ENCODE measurements around the gene SMIM7.
"Not testable (repeated sequence)": the region's sequence is repeated elsewhere in the genome, so short reads cannot be mapped to it uniquely, and the experiment has no call there.

Gene SMIM7

DNA sequence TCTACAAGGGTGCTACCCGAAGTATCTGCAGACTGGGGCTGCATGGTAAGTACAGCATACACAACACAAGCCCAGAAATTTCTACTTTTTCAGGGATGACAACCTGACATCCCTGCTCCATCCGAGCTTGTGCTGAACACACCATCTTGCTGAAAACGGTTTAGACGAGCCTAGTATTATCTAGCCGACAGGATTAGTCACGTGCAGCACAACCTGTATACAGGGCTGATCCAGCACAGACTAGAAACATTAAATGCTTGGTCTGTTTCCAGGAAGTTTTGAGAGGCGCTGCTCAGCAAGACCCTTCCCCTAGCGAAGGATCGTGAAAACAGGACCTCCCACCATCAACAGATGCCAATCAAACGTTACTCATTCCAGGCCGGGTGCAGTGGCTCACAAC is 4.2 kb downstream of the SMIM7 start:
- no peak for DNase-seq (ENCODE audit: low read depth in 4 of 4, low spot score in 1 of 4)

DNA sequence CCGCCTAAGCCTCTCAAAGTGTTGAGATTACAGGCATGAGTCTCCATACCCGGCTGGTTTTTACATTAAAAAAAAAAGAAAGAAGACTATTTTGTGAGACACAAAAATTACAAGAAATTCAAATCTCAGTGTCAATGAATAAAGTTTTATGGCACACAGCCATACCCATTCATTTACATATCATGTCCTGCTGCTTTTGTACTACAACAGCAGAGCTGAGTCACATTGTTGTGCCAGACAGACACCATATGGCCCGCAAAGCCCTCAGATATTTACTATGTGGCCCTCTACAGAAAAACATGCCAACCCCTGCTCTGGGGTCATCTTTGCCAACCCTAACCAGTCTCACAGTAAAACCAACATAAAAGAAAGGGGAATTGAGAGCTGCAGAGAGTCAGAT is 5.3 kb downstream of the SMIM7 start:
- no peak for DNase-seq (ENCODE audit: low read depth in 4 of 4, low spot score in 1 of 4)

DNA sequence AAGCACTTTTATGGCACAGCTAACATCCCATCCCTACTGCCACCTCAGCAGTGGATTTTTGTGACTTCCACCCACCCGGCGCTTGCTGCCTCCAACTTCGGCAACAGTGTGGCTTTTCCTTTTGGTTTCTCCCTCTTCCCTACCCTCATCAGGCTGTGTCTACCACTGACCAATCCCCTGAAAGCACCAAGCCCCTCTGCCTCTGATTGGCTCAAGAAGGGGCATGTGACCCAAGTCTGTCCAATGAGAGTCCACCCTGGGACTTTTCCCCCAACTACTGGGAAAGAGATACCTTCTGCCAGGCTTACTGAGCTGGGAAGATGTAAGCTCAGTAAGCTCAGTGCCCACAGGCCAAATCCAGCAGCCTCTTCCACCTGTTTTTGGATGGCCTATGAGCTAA is 5.8 kb downstream of the SMIM7 start:
- DNase-seq (ENCODE audit: low read depth in 4 of 4, low spot score in 1 of 4) = no peak

DNA sequence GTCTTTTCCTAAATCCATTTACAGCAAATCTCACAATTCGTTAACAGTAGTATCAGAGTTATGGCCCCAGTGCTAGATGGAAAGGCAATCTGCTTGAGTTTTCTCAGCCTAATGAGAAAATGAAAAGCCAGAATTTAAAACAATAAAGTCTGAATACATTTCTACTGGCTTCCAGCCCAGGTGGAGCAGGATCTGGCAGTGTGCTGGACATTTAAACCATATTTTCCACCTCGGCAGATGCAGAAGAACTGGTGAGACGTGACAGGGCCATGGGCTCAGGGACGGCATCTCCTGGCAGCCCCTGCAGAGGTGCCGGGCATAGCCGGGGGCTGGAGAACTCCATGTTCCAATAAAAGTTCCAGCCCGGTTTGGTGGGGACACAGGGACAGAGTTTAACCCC is 7.1 kb downstream of the SMIM7 start:
- DNase-seq (ENCODE audit: low read depth in 4 of 4, low spot score in 1 of 4) = no peak

DNA sequence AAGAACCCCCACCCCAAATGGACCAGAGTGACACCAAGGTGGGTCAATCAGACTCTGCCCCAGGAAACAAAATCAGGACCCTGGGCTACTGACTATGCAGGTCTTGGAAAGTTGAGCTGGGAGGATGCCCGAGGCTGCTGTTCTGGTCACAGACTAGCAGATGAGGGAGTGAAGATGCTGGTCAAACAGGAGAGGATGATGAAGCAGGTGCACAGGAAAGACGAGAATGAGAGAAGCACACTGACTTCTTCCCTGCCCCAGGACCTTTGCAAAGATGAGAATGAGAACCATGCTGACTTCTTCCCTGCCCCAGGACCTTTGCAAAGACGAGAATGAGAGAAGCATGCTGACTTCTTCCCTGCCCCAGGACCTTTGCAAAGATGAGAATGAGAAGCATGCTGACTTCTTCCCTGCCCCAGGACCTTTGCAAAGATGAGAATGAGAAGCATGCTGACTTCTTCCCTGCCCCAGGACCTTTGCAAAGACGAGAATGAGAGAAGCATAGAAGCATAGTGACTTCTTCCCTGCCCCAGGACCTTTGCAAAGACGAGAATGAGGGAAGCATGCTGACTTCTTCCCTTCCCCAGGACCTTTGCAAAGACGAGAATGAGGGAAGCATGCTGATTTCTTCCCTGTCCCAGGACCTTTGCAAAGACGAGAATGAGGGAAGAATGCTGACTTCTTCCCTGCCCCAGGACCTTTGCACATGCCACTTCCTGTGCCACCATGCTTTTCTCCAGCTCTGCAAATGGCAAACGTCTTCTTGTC is 8.3 kb downstream of the SMIM7 start:
- DNase-seq (ENCODE audit: low read depth in 4 of 4, low spot score in 1 of 4) = not testable (repeated sequence)

DNA sequence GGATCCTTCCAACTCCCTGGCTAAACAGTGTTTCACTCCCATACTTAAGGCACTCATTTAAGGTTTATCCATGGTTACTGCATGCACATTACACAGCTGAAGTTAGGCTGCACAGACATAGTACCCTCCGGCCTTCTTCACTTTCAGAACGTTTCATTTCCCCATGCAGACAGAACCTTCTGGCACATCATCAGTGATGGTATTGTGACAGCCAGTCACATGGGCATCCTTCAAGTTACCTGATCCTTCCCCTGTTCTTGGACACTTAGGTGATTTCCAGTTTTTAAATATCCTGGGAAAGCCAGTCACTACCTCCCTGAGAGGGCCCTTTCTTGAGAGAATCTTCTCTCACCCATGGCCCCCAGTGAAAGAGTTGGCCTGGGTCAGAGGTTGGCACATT is 9.1 kb downstream of the SMIM7 start:
- no peak for DNase-seq (ENCODE audit: low read depth in 4 of 4, low spot score in 1 of 4)

DNA sequence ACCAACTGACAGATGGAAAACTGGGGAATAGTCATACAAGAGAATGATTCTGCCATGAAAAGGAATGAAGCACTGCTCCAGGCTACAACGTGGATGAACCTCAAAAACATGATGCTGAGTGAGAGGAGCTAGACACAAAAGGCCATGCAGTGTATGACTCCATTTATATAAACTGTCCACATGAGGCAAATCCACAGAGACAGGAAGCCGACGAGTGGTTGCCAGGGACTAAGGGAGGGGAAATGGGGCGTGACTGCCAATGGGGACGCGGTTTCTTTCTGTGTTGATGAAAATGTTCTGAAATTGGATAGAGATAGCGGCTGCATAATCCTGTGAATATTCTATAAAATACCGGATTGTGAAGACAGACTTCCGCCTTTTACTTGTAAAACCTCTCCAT is 10.2 kb downstream of the SMIM7 start:
- no peak for DNase-seq (ENCODE audit: low read depth in 4 of 4, low spot score in 1 of 4)

DNA sequence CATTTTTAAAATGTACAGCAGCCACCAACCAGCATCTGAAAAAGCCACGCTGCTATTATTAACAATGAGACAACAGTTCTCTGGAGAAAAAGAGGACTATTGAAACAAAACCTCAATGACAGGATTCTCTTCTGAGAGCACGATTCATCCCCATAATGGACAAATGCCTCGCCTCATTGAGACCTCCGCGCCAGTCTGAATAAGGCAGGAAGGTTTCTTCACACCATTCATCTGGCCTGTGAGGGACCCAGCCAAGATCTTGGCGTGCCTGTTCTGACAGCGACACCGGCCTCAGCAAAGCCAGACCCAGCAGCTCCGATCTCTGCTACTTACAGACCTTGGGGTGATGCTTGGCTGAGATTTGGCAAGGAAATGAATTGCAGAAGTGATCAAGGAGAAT is 14.8 kb downstream of the SMIM7 start:
- no peak for DNase-seq (ENCODE audit: low read depth in 4 of 4, low spot score in 1 of 4)

DNA sequence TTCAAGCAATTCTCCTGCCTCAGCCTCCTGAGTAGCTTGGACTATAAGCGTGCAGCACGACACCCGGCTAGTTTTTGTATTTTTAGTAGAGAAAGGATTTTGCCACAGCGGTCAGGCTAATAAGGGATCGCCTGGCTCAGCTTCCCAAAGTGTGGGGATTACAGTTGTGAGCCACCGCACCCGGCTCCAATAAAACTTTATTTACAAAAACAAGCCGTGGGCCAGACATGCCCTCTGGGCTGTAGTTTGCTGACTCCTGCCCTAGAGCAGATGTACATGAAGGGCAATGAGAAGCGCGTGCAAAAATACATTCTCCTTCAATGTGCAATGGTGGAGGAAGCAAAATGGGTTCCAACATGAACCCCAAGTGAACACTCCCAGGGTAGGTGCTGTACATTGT is 18.2 kb downstream of the SMIM7 start:
- no peak for DNase-seq (ENCODE audit: low read depth in 4 of 4, low spot score in 1 of 4)

DNA sequence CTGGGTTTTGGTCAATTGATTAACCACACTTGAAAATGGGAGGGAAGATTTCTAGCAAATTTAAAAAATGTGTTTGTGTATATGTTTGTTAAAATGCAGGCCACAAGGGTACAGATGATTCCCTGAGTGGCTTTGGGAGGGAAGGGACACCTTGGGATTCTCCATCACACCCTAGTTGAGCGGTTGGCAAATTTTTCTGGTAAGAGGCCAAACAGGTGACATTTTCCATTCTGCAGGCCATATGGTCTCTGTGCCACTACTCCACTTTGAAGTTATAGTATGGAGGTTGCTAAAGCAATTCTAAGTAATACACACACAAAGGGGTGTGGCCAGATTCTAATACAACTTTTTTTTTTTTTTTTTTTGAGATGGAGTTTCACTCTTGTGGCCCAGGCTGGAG is 19.0 kb downstream of the SMIM7 start:
- DNase-seq (ENCODE audit: low read depth in 4 of 4, low spot score in 1 of 4) = no peak

DNA sequence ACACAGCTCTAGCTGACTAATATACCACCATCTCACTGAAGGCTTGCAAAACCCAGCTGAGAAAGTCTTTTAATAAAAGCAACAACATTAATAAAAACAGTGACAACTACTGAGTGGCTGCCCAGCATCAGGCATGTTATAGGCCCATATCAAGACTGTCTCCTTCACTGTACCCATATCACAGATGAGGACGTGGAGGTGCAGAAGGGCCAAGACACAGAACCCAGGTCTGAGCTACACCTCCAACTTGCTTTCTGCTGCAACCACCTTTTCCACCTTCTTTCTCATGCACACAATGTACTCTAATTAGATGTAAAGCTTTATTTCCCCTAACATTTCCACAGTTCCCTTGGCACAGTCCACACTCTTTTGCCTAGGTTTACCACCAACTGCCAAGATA is 21.3 kb downstream of the SMIM7 start:
- no peak for DNase-seq (ENCODE audit: low read depth in 4 of 4, low spot score in 1 of 4)

DNA sequence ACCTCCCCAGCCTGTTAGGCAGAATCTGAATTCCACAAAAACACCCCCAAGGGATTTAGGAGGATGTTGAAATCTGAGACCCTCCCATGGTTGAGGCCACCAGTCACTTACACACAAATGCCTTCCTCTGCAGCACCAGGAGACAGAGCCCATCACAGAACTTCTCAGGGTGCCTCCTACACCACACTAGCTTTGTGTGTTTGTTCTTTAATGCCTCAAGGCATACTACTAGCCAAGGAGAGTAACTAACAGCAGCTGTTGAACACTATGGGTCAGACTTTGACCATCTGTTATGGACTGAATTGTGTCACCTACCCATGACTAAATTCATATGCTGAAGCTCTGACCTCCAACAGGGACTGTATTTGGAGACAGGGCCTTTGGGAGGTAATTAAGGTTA is 22.4 kb downstream of the SMIM7 start:
- DNase-seq (ENCODE audit: low read depth in 4 of 4, low spot score in 1 of 4) = no peak

DNA sequence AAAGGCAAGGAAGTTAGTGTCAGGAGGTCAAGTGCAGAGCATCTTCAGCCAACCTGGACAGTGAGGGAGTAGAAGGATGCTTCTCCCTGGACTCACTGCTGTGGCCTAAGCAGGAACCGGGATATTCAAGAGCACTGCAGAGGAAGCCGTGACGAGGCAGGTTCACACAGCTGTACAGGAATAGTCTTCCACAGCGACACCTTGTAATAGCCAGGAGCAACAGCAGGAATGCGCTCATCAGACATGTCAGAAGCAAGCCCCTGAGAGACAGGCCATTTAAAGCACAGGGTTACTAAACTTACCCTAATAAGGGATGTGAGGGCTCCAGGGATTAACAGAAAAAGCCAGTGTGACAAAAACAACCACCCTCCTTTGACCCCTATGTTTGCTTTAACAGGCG is 28.5 kb downstream of the SMIM7 start:
- no peak for DNase-seq (ENCODE audit: low read depth in 4 of 4, low spot score in 1 of 4)

DNA sequence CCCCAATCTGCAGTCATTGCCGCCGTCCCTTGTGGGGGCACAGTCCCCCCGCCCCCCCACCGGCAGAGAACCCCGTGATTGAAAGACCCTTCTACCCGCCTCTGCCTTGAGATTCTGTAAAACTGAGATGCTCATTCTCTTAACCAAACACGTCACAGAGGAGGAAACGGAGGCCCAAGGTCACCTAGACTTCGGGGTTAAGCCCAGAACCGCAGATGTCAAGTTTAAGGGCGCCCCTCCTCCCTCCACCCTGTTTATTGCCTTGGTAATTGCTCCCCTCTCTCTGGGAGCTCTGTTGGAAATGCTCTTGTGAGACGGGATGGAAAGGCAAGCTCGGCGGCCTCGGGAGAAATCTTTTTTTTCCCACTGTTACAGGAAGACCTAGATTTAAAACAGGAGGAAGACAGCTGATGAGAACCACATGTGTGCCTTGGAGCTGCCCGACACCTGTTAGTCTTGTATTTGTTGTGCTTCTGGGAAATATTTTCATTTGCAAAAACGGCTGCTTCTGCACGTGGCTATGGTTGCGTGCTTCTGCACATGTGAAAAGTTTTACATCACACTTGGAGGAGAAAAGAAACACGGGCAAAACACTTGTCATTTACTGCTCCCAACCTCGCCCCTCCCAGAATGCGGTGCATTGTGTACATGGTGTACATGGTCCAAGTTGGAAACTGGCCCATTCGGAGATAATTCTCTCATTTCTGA is 30.8 kb downstream of the SMIM7 start:
- DNase-seq (ENCODE audit: low read depth in 4 of 4, low spot score in 1 of 4) = peak in 1 of 4 experiments; percentile 4

DNA sequence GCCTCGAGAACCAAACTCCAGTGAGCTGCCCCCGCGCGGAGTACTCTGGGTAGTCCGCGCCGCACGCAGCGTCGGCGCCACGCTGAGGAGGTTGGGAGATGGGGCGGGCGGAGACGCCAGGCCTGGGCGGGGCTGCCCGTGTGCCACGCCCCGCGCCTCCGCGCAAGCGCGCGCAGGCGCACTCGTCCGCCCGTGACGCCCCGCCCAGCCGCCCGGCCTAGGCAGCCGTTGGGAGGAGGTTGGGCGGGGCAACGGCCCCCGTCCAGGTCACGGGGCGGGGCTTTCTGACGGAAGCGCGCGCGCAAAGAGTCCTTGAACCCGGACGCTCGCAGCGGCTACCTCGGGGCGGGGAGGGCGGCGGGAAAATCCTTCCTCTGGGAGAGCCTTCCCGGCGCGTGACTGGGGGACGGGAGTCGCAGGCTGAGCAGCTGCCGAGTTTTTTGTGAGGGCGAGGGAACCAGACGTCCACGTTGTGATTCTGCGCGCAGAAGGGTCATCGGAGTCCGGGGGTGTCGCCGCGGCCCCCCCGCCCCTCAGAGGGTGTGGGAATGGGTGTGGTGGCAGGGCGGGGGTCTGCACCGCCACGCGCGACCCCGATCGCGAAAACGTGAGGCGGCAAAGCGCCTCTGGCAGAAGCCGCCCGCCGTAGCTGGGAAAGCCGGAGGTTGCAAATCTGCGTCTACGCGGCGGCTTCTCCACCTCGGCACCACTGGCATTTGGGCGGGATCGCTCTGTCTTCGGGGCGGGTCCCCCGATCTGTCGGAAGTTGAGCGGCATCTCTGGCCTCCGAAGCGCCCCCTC is 31.6 kb downstream of the SMIM7 start, which contains the start of gene MED26:
Gene MED26, minus strand, starts transcription at position 22 of the 801 bp plus-strand sequence. CDS start 261 bp downstream, outside the sequence.
- DNase-seq (ENCODE audit: low read depth in 4 of 4, low spot score in 1 of 4) = peak; percentile 88 to 95 (median 93)

DNA sequence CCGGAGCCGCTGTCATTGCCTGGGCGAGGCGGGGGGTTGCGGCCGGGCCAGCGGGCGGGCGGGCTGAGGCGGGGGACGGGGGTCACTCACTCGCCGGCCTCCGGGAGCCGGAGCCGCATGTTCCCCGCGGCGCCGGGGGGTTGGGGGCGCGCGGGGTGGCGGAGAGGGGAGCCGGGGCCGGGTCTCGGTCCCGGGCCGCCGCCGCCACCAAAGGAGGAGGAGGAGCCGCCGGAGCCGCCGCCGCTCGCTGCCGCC is 32.1 kb downstream of the SMIM7 start:
- no peak for DNase-seq (ENCODE audit: low read depth in 4 of 4, low spot score in 1 of 4)

DNA sequence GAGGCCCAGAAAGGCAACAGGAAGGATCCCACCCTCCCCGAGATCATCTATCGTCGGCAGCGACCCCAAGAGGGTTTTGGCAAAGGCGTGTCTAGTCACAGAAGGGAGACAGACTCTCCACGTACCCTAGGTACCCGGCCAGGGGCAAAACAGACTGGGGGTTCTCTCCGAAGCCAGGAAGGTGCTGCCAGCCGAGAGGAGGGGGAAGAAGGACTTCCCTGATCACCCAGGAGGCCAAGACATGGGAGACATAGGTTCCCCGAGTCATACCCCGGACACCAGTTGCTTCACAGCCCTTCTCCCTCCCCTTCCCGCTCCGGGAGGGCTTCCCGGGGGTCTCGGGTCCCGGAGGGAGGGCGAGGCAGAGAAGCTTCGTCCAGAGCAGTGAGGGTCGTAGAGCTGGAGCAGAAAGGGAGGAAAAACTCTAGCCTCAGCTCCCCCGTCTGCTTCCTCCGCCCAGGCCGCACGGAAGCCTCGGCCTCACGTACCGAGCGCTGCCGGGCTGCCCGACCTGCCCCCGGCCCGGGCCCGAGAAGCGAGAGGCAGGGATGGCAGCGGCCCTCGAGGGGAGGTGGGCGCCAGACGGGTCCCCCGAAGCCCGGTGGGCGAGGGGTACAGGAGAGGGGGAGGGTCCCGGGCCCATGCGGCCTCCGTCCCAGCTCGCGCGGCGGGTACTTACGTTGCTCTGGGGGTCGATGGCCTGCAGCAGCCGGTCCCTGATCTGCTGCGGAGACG is 32.6 kb downstream of the SMIM7 start:
- DNase-seq (ENCODE audit: low read depth in 4 of 4, low spot score in 1 of 4) = peak in 1 of 4 experiments; percentile 6

DNA sequence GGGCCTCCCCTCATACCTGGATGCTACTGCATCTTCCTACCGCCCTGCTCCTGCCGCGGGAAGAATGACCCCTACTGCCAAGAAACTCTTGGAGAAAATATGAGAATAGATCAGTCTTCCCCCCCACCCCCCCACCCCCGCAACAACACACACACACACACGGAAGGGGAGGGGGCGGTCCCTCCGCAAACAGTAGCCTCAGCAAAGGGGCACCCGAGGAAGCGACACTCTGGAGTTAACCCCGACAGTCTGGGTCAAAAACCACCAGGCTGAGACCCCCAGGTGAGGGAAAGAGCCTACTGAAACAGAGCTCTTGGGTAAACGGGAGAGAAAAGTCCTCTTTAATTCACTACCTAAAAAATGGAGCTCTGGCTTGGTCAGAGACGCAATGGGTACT is 33.1 kb downstream of the SMIM7 start:
- peak in 1 of 4 experiments; percentile 13 for DNase-seq (ENCODE audit: low read depth in 4 of 4, low spot score in 1 of 4)

DNA sequence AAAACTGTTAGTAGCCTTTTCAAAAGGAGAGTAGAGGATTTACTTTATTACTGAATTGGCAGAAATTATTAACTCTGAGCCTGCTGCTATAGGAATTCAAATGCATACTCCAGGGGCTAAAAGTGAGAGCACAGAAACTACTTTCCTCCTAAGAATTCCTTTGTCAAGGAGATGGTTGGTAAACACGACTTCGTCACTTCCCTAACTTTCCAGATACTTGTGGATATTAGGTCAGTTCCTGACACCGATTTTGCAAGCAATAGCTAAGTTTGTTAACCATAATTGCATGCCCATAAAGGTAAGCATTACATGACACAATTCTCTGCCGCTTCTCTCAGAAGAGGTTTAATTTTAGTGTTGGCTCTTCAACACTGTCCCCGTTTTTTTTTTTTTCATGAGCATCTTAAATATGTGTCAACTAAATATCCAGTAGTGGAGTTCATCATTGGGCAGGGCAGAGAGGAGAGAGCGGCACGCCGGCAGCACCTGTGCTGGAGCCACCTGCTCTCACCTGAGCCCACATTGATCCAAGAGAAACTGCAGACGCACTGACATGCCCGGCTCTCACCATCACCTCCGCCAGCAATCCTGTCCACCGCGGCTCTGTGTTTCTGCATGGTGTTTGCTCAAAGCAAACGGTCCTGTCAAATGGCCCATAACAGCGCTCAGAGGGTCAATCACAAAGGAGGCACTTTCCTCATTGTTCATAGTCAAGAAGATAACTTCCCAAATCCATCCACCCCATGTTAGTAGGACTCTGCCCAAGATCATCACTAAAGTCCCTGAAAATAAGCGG is 34.6 kb downstream of the SMIM7 start:
- no peak for DNase-seq (ENCODE audit: low read depth in 4 of 4, low spot score in 1 of 4)

DNA sequence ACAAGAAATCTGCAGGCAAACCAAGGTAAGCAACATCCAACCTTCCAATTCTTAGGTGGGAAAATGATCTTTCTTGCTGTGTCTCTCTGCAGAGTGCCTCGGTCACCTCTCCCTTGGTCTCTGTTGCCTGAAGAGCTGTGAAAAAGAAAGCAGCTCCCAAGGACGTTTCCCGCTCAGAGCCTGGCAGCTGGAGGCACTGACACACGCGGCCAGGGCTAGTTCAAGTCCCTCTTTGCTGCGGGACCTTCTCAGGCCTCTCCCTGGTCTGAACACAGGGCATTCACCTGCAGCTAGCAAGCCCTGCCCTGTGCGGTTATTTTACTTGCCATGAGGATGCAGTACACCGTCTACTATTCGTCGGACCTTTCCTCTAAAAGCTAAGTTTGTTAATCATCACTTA is 35.7 kb downstream of the SMIM7 start:
- DNase-seq (ENCODE audit: low read depth in 4 of 4, low spot score in 1 of 4) = no peak

DNA sequence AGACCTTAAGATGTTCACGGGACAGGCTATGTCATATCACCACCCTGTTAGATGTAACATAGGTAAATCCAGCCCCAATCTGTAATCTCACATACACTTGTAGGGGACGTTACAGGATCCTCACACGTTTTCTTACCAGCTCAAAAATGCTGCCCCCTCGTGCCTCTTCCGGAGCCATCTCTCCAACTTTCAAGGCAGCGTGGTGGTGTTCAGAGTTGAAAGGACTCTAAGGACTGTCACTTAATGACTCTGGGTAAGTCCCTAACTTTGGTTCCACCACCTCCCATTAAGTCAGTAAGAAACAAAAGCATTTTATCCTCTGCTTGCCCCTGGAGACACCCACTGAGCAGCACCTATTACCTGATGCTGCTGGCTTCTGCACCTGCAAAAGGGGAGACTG is 36.4 kb downstream of the SMIM7 start:
- no peak for DNase-seq (ENCODE audit: low read depth in 4 of 4, low spot score in 1 of 4)
